IPS DF 6.9 (cell line): ENCODE measurements around the gene UGGT1.
"Not testable (repeated sequence)": the region's sequence is repeated elsewhere in the genome, so short reads cannot be mapped to it uniquely, and the experiment has no call there.

Experiments used
- DNase-seq: peaks from one replicate; pipeline ENCODE4 v3.0.0-alpha.2; 2013; ENCODE audit warnings: low read depth, low spot score
- H3K27ac ChIP-seq: one replicate; pipeline ENCODE4 v1.5.1; 2013; ENCODE audit warnings: low read length, control low read depth
- H3K27me3 ChIP-seq: 2 replicates; pipeline ENCODE4 v1.6.1; 2013; ENCODE audit warnings: mild to moderate bottlenecking, low read length; ENCODE audit not compliant: control insufficient read depth, insufficient read depth
- H3K36me3 ChIP-seq: 2 replicates; pipeline ENCODE4 v1.6.1; 2013; ENCODE audit warnings: low read length; ENCODE audit not compliant: control insufficient read depth, insufficient read depth
- H3K4me1 ChIP-seq: 2 replicates; pipeline ENCODE4 v1.6.1; 2013; ENCODE audit warnings: low read length; ENCODE audit not compliant: control insufficient read depth, insufficient read depth
- H3K4me3 ChIP-seq: 2 replicates; pipeline ENCODE4 v1.5.1; 2013; ENCODE audit warnings: mild to moderate bottlenecking, low read length
- H3K9me3 ChIP-seq: 2 replicates; pipeline ENCODE4 v1.6.1; 2013; ENCODE audit warnings: low read length, inconsistent platforms; ENCODE audit not compliant: control insufficient read depth, insufficient read depth
- WGBS: extraction: QIAGEN DNeasy Blood & Tissue Kit; methylation state at CpG from one replicate; pipeline ENCODE4 v1.1.7; 2013; ENCODE audit warnings: mixed read lengths, missing lambda C conversion rate; ENCODE audit not compliant: insufficient read length, insufficient coverage; 5-methylcytosine and 5-hydroxymethylcytosine counted together

The UGGT1 gene

GRCh38 chr2:128169933-128170709 is 79.1 kb downstream of the UGGT1 start:
- no peak for DNase-seq
- Histone ChIP-seq H3K36me3 (peaks cover 6% of the 10 kb centered on the region; the same call in 1 of the 2 replicates), H3K4me3 (no peak overlapping the region), H3K4me1 (no peaks in the 10 kb centered on the region), H3K27ac (no peak overlapping the region), H3K27me3 (no peaks in the 10 kb centered on the region), H3K9me3 (no peaks in the 10 kb centered on the region)
- WGBS, result no CpG with 5 or more reads among the region's 4 CpGs

DNA sequence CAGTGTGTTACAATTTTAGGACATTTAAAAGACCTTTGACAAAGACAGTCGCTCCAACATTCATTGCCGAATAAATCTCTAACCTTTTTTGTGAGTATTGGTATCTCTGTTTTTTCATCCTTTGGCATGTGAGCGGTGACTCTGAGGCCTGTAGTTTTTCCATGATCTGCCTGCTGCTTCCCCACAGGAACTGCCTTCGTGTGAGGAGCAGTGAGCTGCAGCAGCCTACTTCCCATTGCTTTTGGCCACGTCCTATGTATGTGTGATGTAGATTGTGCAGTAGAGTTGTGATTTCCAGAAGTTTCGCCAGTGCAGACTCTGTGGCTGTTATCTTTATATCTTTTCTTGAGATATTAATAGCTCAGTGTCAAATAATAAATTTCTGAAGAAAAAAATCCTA is 79.8 kb downstream of the UGGT1 start:
- H3K27me3 ChIP-seq, result no peaks in the 10 kb centered on the region
- H3K36me3 ChIP-seq, result peaks cover 9% of the 10 kb centered on the region; the same call in 1 of the 2 replicates
- WGBS, result no CpG with 5 or more reads among the region's 6 CpGs

DNA sequence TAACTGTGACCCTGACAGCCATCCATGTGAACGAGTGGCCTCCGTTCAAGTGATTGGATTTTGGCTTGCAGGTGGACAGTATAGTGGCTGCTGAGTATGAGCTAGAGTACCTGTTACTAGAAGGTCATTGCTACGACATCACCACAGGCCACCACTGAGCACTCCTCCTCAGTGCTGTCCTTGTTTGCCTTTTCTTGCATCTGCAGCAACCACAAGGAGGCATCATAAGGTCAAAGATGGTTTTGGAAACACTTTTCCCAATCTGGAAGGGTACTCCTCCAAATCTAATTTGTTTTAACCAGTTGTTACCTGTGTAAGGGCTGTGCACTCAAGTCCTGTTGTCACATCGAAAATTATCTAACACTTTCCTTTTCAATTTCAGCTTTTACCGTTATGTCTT is 81.2 kb downstream of the UGGT1 start:
- H3K9me3 ChIP-seq, result no peaks in the 10 kb centered on the region
- H3K36me3 ChIP-seq, result peaks cover 12% of the 10 kb centered on the region; the same call in 1 of the 2 replicates
- no CpG with 5 or more reads among the region's 5 CpGs for WGBS
- no peak overlapping the region for H3K4me3 ChIP-seq
- no peak overlapping the region for H3K27ac ChIP-seq
- peak; percentile 9 for DNase-seq
- H3K4me1 ChIP-seq, result no peaks in the 10 kb centered on the region
- no peaks in the 10 kb centered on the region for H3K27me3 ChIP-seq

More for the DNA sequence above, 79.8 kb downstream of the UGGT1 start:
- no peak for DNase-seq
- Histone ChIP-seq H3K4me3 (no peak overlapping the region), H3K4me1 (no peaks in the 10 kb centered on the region), H3K27ac (no peak overlapping the region), H3K9me3 (no peaks in the 10 kb centered on the region)

DNA sequence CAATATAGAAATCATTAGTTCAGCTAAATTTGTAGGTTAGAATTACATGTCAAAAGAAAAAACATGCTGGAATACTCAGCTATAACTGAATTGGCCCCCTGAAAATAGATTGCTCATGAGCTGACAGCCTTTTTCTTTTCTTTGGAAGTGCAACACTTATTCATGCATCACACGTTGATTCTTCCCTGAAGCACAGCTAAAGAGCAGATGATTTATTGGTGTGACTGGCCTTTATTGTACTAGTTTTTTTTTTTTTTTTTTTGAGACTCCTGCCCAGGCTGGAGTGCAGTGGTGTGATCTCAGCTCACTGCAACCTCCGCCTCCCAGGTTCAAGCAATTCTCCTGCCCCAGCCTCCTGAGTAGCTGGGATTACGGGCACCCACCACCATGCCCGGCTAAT is 83.1 kb downstream of the UGGT1 start:
- not testable (repeated sequence) for H3K27me3 ChIP-seq, H3K27ac ChIP-seq, DNase-seq, H3K9me3 ChIP-seq, H3K4me1 ChIP-seq, H3K4me3 ChIP-seq
- WGBS, result no CpG with 5 or more reads among the region's 4 CpGs
- H3K36me3 ChIP-seq, result peaks cover 16% of the 10 kb centered on the region; the same call in 1 of the 2 replicates

DNA sequence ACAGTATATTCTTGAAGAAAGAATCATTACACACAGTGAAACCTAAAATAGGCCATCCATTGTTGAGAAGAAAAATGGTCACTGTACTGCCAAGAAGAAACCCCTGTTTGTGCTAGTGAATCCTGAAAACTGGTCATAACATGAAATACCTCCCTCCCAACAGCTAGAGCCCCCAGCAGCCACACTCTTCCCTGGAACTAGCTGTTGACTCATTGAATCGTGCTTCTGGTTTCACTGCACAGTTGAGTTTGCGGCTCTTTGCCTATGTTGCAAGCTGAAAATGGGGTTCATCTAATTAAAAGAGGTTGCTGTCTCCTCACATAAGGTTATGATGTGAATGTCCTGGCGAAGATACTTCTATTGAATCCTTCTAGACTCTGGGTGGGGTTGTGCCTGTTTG is 86.3 kb downstream of the UGGT1 start:
- no CpG with 5 or more reads among the region's 3 CpGs for WGBS
- Histone ChIP-seq H3K4me3 (no peak overlapping the region), H3K9me3 (no peaks in the 10 kb centered on the region), H3K36me3 (peaks cover 16% of the 10 kb centered on the region; the same call in 1 of the 2 replicates), H3K4me1 (no peaks in the 10 kb centered on the region), H3K27me3 (no peaks in the 10 kb centered on the region), H3K27ac (no peak overlapping the region)
- no peak for DNase-seq

- H3K27me3 ChIP-seq, result no peaks in the 10 kb centered on the region
- no peak overlapping the region for H3K4me3 ChIP-seq
- no peaks in the 10 kb centered on the region for H3K4me1 ChIP-seq
- no peak overlapping the region for H3K27ac ChIP-seq
- peaks cover 16% of the 10 kb centered on the region; the same call in 1 of the 2 replicates for H3K36me3 ChIP-seq
- no CpG with 5 or more reads among the region's 8 CpGs for WGBS
- H3K9me3 ChIP-seq, result no peaks in the 10 kb centered on the region
- DNase-seq, result no peak
These were observed 87.2 kb downstream of the UGGT1 start for GRCh38 chr2:128178149-128178649.

DNA sequence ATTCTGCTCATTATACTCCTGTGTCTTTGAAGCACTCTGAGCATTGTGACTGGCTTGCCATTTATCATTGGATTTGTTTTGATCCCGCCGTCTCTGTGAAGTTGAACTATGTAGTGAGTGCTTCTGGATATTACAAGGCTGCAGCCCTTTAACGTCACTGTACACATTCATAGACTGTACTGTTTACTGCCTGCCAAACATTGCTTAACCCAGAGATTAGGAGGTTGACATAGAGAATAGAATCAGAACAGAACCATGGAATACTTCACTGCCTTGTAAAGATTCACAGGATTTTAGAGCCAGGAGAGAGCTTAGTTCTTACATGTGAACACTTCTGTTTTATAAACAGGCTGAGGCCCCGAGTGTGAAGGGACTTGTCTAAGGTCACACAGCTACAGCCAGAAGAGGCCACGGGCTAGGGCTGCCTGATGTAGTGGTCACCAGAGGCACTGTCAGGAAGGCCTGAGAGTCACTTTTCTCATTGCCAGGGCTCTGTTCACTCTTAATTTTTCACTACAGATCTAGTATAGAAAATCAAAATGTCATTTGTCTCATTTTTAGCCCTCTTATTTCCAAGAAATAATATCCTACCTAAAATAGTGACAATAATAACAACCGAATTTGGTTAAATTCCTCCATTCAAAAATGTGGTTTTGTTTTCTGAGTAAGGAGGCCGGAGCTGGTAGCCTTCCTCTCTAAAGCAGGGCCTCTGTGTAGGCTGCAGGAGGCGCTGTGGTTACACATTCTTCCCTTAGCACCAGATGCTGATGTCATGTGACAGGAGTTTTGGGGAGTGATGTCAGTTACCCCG is 87.9 kb downstream of the UGGT1 start:
- WGBS, result no CpG with 5 or more reads among the region's 9 CpGs
- peak; percentile 16 for DNase-seq
- peaks cover 16% of the 10 kb centered on the region; the same call in 1 of the 2 replicates for H3K36me3 ChIP-seq

DNA sequence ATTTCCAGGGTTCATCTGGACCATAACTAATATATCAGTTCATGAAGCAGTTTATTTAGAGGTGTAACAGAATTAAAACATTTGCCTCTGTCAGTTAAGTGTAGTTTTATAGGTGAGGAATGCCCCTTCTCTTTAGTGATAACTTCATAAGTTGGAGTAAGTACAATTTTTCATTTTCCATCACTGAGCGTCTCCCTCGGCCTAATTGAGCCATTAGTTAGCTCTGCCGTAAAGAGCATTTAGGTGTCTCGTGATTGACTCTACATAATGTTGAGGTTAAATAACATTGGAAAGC is 88.4 kb downstream of the UGGT1 start:
- DNase-seq, result no peak
- no peaks in the 10 kb centered on the region for H3K4me1 ChIP-seq
- H3K27ac ChIP-seq, result no peak overlapping the region
- H3K4me3 ChIP-seq, result no peak overlapping the region
- H3K36me3 ChIP-seq, result peaks cover 16% of the 10 kb centered on the region; the same call in 1 of the 2 replicates
- H3K9me3 ChIP-seq, result no peaks in the 10 kb centered on the region
- WGBS, result no CpG with 5 or more reads among the region's 4 CpGs
- no peaks in the 10 kb centered on the region for H3K27me3 ChIP-seq

More for the DNA sequence above, 87.9 kb downstream of the UGGT1 start:
- no peak overlapping the region for H3K4me3 ChIP-seq
- no peaks in the 10 kb centered on the region for H3K9me3 ChIP-seq
- no peaks in the 10 kb centered on the region for H3K4me1 ChIP-seq
- no peaks in the 10 kb centered on the region for H3K27me3 ChIP-seq
- H3K27ac ChIP-seq, result no peak overlapping the region

GRCh38 chr2:128180031-128180430 is 89.0 kb downstream of the UGGT1 start:
- H3K27ac ChIP-seq, result no peak overlapping the region
- H3K9me3 ChIP-seq, result no peaks in the 10 kb centered on the region
- no peak for DNase-seq
- no peaks in the 10 kb centered on the region for H3K27me3 ChIP-seq
- WGBS, result no CpG with 5 or more reads among the region's 4 CpGs
- no peak overlapping the region for H3K4me3 ChIP-seq
- H3K36me3 ChIP-seq, result peaks cover 16% of the 10 kb centered on the region; the same call in 1 of the 2 replicates
- H3K4me1 ChIP-seq, result no peaks in the 10 kb centered on the region

DNA sequence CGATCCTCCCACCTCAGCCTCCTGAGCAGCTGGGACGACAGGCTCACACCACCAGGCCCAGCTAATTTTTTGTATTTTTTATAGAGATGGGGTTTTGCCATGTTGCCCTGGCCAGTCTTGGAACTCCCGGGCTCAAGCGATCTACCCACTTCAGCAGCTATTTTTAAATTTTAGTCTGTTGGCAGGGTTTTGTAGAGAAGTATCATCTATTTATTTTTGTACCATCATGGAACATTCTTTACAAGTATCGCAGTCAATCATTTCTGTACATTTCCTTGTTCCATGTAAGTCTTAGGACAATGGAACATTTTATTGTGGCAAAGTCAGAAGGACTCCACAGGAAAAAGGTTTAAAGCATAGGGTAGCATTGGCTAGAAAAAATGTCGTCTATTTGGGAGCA is 94.6 kb downstream of the UGGT1 start:
- WGBS, result no CpG with 5 or more reads among the region's 6 CpGs
- DNase-seq, result no peak
- H3K4me3 ChIP-seq, result no peak overlapping the region
- H3K4me1 ChIP-seq, result no peaks in the 10 kb centered on the region
- H3K27me3 ChIP-seq, result no peaks in the 10 kb centered on the region
- no peaks in the 10 kb centered on the region for H3K9me3 ChIP-seq
- no peak overlapping the region for H3K27ac ChIP-seq
- peaks cover 13% of the 10 kb centered on the region for H3K36me3 ChIP-seq
